Activated CD4-positive, CD25-positive, alpha-beta regulatory T cell (primary cell): ENCODE results near the gene EPG5.

Experiments used
- DNase-seq, 4 experiments: peaks; one replicate each; lab custom pipeline; 2025; lab: John Stamatoyannopoulos, UW

Gene EPG5

DNA sequence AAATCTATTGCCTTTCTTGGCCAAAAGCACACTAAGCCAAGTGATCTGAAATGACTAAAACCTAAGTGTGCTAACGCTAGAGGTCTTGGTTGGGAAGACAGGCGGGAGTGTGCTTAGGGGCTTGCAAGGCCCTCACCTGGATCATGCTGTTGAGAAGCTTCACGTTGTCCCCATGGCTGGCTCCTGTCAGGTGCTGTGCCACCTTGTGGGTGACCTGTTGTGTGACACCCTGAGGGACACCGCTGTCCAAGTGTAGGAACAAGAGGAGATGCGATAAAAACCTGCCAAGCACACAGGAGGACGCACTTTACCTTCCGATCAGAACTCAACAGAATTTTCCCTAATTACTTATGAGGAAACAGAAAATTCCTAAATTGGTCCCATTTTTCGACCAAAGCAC lies 50.8 kb downstream of the EPG5 start:
- no peak for DNase-seq

- DNase-seq, result no peak
Observed at GRCh38 chr18:45913276-45913675, 53.9 kb downstream of the EPG5 start.

DNA sequence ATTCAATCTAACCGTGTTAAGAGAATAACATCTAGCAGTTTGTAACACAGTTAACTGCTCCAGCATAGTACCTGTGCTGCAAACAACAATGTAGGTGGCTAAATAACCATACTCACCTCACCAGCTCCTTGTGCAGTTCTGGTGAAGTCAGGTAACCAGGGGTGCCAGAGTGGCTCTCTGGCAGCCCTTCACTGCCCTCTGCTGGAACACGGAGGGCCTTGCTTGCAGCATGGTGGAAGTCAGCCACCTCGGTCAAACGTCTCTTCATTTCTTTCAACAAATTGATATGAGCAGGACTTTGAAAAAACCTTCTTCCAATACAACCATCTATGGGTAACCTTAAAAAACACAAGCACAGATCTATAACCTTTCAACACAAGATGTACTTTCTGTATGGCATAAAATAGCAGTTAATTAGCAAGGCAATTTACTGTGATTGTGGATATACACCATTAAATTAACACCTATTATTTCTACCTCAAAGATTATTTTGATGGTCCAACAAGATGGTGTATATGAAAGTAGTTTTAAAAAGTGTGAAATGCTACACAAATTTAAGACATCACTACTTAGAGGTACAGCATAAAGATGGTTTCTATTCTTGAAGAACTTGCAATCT lies 56.6 kb downstream of the EPG5 start:
- peak; percentile 32 to 46 (median 42) for DNase-seq

GRCh38 chr18:45901654-45902210 lies 65.4 kb downstream of the EPG5 start:
- no peak for DNase-seq

DNA sequence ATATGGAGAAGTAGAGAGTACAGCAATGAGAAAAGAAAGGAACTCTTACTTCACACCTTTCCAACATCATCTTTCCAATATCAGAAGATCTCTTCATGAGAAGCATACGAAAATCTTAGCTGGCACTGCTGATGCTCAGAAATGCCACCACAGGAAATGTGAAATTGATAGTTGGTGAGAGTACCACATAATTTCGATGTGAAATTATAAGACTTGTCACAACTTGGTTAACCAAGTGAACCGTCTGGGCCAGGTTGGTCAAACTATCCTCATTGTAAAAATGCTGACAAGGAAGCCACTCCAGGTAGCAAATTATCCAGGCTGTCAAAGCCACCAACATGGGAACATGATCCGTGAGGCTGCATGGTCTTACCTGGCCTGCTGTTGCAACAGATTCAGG lies 66.5 kb downstream of the EPG5 start:
- no peak for DNase-seq

- DNase-seq, result no peak
Observed at GRCh38 chr18:45896991-45897390, 70.1 kb downstream of the EPG5 start.

- no peak for DNase-seq
Observed at GRCh38 chr18:45896452-45896851, 70.7 kb downstream of the EPG5 start.

DNA sequence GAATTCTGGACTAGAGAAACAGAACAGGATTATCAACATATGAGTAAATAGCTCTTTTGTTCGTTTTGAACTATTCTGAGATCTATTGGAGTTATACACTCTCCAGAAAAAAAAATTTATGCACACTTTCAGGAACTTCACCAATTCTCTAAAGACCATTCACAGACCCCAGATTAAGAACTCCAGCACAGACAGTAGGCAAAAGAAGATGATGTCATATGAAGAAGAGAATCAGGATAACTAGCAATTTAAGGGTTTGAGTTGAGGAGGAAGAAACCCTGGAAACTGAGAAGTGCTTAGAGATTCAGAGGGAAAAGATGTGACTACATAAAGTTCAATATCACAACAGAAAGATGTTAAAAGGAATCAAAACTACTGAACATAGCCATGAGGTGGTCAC lies 71.8 kb downstream of the EPG5 start:
- no peak for DNase-seq

- no peak for DNase-seq
Observed at GRCh38 chr18:45894818-45895217, 72.3 kb downstream of the EPG5 start.

GRCh38 chr18:45891806-45892205 lies 75.3 kb downstream of the EPG5 start:
- DNase-seq, result no peak

DNA sequence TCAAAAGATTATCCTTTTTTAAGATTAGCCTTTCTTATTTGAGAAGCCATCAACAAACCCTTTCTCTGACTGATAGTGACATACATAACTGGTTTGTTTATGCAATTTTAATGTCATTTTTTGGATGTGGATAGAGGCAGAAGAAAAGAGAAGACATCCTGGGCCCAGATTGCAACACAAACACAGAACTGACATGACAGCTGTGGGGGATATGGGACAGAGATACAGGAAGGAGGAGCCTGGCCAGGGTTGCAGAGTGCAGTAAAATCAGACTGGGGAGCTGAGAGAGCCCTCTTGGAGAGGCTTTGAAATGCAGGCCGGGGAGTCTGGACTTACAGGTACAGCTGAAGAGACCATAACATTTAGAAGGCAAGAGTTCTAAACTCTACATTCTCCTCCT lies 76.5 kb downstream of the EPG5 start:
- no peak for DNase-seq

DNA sequence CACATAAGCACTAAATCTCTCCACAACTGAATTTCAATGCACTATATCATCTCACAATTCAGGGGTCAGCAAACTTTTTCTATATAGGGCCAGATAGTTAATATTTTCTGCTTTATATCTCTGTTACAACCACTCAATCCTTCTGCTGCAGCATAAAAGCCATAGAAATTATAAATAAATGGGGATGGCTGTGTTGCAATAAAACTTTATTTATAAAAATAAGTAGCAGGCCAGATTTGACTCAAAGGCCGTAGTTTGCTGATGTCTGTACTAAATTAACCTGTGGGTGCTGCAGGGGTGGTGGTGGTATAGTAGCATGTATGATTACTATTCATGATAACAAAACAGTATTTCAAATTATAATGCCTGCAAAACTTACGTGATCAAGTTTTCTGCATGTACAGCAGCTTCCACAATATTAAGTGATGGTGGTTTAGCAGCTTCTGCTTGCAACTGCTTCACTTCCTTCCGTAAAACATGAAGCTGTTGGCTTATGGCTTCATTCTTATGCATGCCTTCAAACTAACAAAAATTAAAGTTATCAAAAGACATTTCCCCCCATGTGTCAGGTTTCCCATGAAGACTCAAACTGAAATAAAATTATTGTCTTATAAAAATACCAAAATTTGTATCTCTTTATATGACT lies 77.6 kb downstream of the EPG5 start:
- no peak for DNase-seq

DNA sequence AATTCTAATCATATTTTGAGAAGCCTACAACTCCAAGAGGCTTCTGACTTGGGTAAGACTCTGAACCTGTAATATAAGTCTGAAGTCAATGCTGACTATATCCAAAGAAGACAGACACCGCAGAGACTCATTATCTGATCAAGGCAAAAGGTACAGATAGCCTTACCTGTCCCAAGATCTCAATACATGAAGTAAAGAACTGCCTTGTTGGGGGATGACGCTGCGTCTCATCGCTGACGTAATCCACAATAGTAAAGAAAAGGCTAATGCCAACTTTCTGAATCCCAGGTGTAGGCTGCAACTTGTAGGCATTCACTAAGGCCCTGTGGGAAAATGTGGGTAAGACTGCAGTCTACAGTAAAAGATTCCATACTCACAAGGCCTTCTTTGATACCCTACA lies 79.5 kb downstream of the EPG5 start:
- DNase-seq, result no peak

DNA sequence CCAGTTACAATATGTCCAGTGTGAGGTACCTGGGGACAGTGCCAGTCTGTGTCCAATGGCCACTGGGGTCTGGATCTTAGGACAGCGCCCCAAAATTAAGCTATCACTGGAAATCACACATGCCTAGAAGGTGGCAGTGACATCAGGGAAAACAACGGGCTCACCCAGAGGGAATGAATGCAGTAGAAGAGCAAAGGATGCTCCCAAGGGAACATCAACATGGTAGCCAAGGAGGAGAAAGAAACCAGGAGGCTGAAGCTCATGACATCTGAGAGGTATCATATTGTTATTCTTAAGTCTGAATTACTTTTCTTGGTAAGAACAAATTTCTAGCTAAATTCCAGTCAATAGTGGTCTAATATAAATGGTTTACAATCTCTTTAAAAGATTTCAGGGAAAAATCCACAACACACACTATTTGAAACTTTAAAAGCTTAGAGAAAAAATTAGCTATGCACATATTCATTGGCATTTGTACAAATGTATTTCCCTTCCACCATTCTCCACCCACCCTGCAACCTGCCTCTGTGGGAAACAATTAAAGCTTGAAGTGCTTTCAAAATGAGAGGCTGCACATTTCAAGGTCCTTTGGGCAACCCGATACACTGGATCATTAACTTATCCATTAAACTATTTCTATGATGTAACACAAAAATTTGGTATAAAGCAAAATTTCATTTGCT lies 86.1 kb downstream of the EPG5 start:
- DNase-seq, result no peak

DNA sequence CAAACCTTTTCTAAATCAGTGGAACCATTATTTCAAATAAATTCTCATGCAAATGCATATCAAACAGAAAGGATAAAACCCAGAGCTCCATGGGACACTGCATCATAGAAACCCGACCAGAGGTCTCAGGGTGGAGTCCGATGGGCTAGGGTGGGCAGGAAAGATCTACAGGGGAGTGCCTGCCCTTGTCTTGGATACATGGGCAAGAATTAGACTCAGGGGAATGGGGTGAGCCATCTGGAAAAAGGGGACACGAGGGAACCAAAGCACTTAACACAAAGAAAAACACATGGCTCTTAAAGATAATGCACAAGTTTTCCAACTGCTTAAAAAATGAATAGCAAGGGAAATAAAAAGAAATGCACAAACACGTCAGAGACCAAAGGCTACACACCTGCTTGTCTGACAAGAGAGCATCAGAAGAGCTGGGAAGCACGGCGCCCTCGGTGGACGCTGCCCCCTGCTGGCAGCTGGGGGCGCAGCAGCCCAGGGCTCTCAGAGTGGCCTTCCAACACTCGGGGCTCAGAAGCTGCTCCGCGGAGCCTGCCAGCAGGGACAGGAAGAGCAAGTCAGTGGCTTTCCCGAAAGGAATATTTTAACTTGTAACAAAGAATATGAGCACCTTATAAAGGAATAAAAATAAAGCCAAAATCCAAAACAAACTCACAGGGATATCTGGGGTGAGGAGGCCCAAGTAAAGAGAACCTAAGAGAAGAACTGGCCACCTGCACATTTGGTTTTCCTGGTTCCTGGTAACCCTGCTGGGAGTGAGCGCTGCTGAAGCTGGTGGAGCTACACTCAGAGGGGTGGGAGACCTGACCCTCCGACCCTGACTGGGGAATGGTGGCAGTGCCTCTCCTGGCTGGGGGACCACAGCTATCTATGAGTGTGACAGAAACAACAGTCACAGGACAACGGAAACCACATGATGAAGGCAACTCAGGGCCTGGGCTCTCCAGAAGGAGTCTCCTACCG lies 87.2 kb downstream of the EPG5 start:
- DNase-seq, result peak; percentile 42 to 60 (median 53)

GRCh38 chr18:45877403-45877802 lies 89.7 kb downstream of the EPG5 start:
- no peak for DNase-seq

- no peak for DNase-seq
Observed at GRCh38 chr18:45876161-45876560, 91.0 kb downstream of the EPG5 start.

- peak in 2 of 4 experiments; percentile 5 to 22 for DNase-seq
Observed at GRCh38 chr18:45874491-45875184, 92.5 kb downstream of the EPG5 start.

- no peak for DNase-seq
Observed at GRCh38 chr18:45871431-45872084, 95.6 kb downstream of the EPG5 start.

- DNase-seq, result no peak
Observed at GRCh38 chr18:45870419-45870818, 96.7 kb downstream of the EPG5 start.

DNA sequence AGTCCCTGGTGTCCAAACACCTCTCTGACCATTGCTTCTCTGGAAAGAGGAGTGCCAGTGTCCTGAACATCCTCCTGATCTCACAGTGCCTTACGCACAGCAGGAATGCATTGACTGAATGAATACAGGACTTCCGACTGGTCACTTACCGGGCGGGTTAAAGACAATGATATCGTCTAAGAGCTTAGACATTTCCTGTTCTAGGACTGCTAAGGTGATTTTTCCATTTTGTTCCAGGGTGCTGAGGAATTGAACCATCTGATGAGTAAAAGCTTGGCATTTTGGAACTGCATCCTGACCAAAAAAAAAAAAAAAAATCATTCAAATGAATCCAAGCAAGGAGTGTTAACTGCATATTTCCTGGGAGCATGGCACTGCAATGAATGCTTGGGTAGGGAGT lies 101.7 kb downstream of the EPG5 start:
- no peak for DNase-seq
